Fibroblast of pulmonary artery (primary cell): Measurements from ENCODE around the gene INHA.

Experiments used
- DNase-seq: peaks from one replicate; pipeline ENCODE4 v3.0.0-alpha.2; 2010; ENCODE audit warnings: low read depth
- H3K4me3 ChIP-seq: replicated peaks from 2 replicates; pipeline ENCODE4 v1.5.1; 2011; ENCODE audit warnings: low read depth, mild to moderate bottlenecking, control low read depth, low read length, moderate library complexity
- CTCF ChIP-seq: IDR thresholded peaks from 2 replicates; pipeline ENCODE4 v1.5.1; 2011; ENCODE audit warnings: mild to moderate bottlenecking, control low read depth, low read length, inconsistent platforms; ENCODE audit errors: missing control alignments

INHA gene

GRCh38 chr2:219612577-219613286, 40.6 kb downstream of the INHA start:
- TF ChIP-seq CTCF: no peak
- DNase-seq: no peak
- H3K4me3 ChIP-seq: no peak overlapping the region

GRCh38 chr2:219613461-219614070, 41.5 kb downstream of the INHA start:
- DNase-seq: no peak
- H3K4me3 ChIP-seq: no peak overlapping the region
- TF ChIP-seq CTCF: no peak

GRCh38 chr2:219614076-219614860, 42.2 kb downstream of the INHA start:
- no peak overlapping the region for H3K4me3 ChIP-seq
- no peak for DNase-seq
- TF ChIP-seq CTCF: no peak

- no peak for TF ChIP-seq CTCF
- DNase-seq: no peak
- H3K4me3 ChIP-seq: no peak overlapping the region
These were observed 42.9 kb downstream of the INHA start for GRCh38 chr2:219615036-219615435.

GRCh38 chr2:219615894-219616293, 43.8 kb downstream of the INHA start:
- TF ChIP-seq CTCF: no peak

GRCh38 chr2:219616550-219616949, 44.4 kb downstream of the INHA start:
- no peak for DNase-seq

More at GRCh38 chr2:219615894-219616293, 43.8 kb downstream of the INHA start:
- H3K4me3 ChIP-seq: no peak overlapping the region
- DNase-seq: no peak

More at GRCh38 chr2:219616550-219616949, 44.4 kb downstream of the INHA start:
- TF ChIP-seq CTCF: no peak
- H3K4me3 ChIP-seq: no peak overlapping the region
